ACC112 (cell line): Measurements from ENCODE around the gene TLR5.
"Not testable (repeated sequence)": the region's sequence is repeated elsewhere in the genome, so short reads cannot be mapped to it uniquely, and the experiment has no call there.

Source experiments
- H2AFZ ChIP-seq: fragments of 200-600 bp; sonication (generic); one replicate; pipeline ENCODE4 v1.6.0; 2017; ENCODE audit warnings: antibody characterized with exemption, low read length; ENCODE audit not compliant: unreplicated experiment
- H3K27ac ChIP-seq: fragments of 200-600 bp; sonication (generic); 2 replicates; pipeline ENCODE4 v1.5.1; 2014; ENCODE audit warnings: low read depth, mild to moderate bottlenecking, antibody characterized with exemption, low read length, moderate library complexity
- H3K27me3 ChIP-seq: fragments of 200-600 bp; sonication (generic); 2 replicates; pipeline ENCODE4 v1.6.1; 2014; ENCODE audit warnings: mild to moderate bottlenecking, antibody characterized with exemption, low read length, moderate library complexity, mixed read lengths; ENCODE audit not compliant: insufficient read depth
- H3K36me3 ChIP-seq: fragments of 200-600 bp; sonication (generic); 2 replicates; pipeline ENCODE4 v1.6.1; 2016; ENCODE audit warnings: mild to moderate bottlenecking, antibody characterized with exemption, low read length, moderate library complexity, mixed read lengths; ENCODE audit not compliant: insufficient read depth
- H3K4me1 ChIP-seq: fragments of 200-600 bp; sonication (generic); one replicate; pipeline ENCODE4 v1.6.1; 2016; ENCODE audit warnings: low read length, mixed read lengths; ENCODE audit not compliant: insufficient read depth, unreplicated experiment, control insufficient read depth
- H3K4me3 ChIP-seq: fragments of 200-600 bp; sonication (generic); 2 replicates; pipeline ENCODE4 v1.5.1; 2014; ENCODE audit warnings: mild to moderate bottlenecking, low read depth, low read length
- H3K79me2 ChIP-seq: fragments of 200-600 bp; sonication (generic); one replicate; pipeline ENCODE4 v1.6.0; 2016; ENCODE audit warnings: low read length; ENCODE audit not compliant: control insufficient read depth, unreplicated experiment, insufficient read depth

Gene TLR5

GRCh38 chr1:223177681-223178080 lies 34.6 kb upstream of the TLR5 start:
- no peaks in the 10 kb centered on the region for H3K36me3 ChIP-seq
- no peak overlapping the region for H3K27ac ChIP-seq
- no peaks in the 10 kb centered on the region for H3K4me1 ChIP-seq
- no peak overlapping the region for H2AFZ ChIP-seq
- no peak overlapping the region for H3K4me3 ChIP-seq
- no peaks in the 10 kb centered on the region for H3K79me2 ChIP-seq
- peaks cover 28% of the 10 kb centered on the region for H3K27me3 ChIP-seq

GRCh38 chr1:223176437-223176836 lies 33.4 kb upstream of the TLR5 start:
- peaks cover 28% of the 10 kb centered on the region for H3K27me3 ChIP-seq
- H3K36me3 ChIP-seq = no peaks in the 10 kb centered on the region
- no peak overlapping the region for H2AFZ ChIP-seq
- H3K79me2 ChIP-seq = no peaks in the 10 kb centered on the region
- H3K27ac ChIP-seq = no peak overlapping the region
- H3K4me3 ChIP-seq = no peak overlapping the region
- no peaks in the 10 kb centered on the region for H3K4me1 ChIP-seq

DNA sequence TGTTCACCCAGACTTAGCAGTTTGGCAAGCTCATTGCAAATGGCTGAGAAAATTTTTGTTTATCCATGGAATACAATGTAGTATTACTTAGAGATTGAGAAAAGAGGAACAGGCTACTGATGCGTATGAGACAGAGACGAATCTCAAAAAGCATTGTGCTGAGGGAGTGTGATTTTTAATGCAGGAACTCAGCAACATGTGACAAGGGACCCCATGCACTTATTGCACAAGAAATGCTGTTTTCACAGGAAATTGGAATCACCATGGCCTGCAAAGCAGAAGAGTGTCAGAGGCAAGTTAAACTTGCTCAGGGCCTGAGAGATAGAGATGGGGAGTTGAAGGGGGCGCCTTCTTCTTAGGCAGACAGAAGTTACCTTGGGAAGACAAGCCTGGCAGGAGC lies 32.6 kb upstream of the TLR5 start:
- Histone ChIP-seq H2AFZ (no peak overlapping the region), H3K79me2 (no peaks in the 10 kb centered on the region), H3K4me3 (no peak overlapping the region), H3K36me3 (no peaks in the 10 kb centered on the region), H3K27me3 (peaks cover 28% of the 10 kb centered on the region), H3K27ac (no peak overlapping the region), H3K4me1 (no peaks in the 10 kb centered on the region)

- Histone ChIP-seq H3K4me3 (no peak overlapping the region), H3K36me3 (no peaks in the 10 kb centered on the region), H2AFZ (no peak overlapping the region), H3K27ac (no peak overlapping the region), H3K4me1 (no peaks in the 10 kb centered on the region), H3K79me2 (no peaks in the 10 kb centered on the region), H3K27me3 (peaks cover 22% of the 10 kb centered on the region)
These were observed 32.0 kb upstream of the TLR5 start for GRCh38 chr1:223175032-223175431.

DNA sequence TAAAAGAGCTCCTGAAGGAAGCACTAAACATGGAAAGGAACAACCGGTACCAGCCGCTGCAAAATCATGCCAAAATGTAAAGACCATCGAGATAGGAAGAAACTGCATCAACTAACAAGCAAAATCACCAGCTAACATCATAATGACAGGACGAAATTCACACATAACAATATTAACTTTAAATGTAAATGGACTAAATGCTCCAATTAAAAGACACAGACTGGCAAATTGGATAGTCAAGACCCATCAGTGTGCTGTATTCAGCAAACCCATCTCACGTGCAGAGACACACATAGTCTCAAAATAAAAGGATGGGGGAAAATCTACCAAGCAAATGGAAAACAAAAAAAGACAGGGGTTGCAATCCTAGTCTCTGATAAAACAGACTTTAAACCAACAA lies 26.4 kb upstream of the TLR5 start:
- H2AFZ ChIP-seq, H3K4me1 ChIP-seq, H3K27ac ChIP-seq, H3K4me3 ChIP-seq, H3K36me3 ChIP-seq, H3K79me2 ChIP-seq, H3K27me3 ChIP-seq: not testable (repeated sequence)

- Histone ChIP-seq H3K4me3 (no peak overlapping the region), H3K27me3 (peaks cover 73% of the 10 kb centered on the region), H3K36me3 (no peaks in the 10 kb centered on the region), H2AFZ (no peak overlapping the region), H3K4me1 (no peaks in the 10 kb centered on the region), H3K79me2 (no peaks in the 10 kb centered on the region), H3K27ac (no peak overlapping the region)
These were observed 18.3 kb upstream of the TLR5 start for GRCh38 chr1:223161321-223161720.

DNA sequence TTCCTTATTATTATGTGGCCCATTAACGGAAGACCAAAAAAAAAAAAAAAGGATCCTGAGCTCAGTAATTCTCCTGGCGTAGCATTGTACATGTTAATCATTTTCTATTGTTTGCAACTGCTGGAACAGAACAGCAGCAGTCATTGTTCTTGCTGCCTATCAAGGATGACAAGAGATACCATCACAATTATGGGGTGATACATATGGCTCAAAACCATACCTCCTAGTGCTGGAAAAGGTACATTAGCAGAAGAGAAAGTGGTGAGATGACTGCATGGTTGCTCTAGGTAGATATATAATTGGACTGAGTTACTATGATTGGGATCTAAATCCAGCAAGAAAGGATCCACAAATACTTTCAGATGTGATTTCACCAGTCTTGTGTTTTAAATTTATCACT lies 13.3 kb upstream of the TLR5 start:
- Histone ChIP-seq H3K36me3 (no peaks in the 10 kb centered on the region), H2AFZ (no peak overlapping the region), H3K27ac (no peak overlapping the region), H3K27me3 (peaks cover 45% of the 10 kb centered on the region), H3K4me1 (peaks cover 10% of the 10 kb centered on the region), H3K4me3 (no peak overlapping the region), H3K79me2 (no peaks in the 10 kb centered on the region)

GRCh38 chr1:223155153-223155552 lies 12.1 kb upstream of the TLR5 start:
- H3K27me3 ChIP-seq = peaks cover 34% of the 10 kb centered on the region
- peaks cover 10% of the 10 kb centered on the region for H3K4me1 ChIP-seq
- no peaks in the 10 kb centered on the region for H3K79me2 ChIP-seq
- no peaks in the 10 kb centered on the region for H3K36me3 ChIP-seq
- H2AFZ ChIP-seq = no peak overlapping the region
- no peak overlapping the region for H3K4me3 ChIP-seq
- H3K27ac ChIP-seq = no peak overlapping the region

DNA sequence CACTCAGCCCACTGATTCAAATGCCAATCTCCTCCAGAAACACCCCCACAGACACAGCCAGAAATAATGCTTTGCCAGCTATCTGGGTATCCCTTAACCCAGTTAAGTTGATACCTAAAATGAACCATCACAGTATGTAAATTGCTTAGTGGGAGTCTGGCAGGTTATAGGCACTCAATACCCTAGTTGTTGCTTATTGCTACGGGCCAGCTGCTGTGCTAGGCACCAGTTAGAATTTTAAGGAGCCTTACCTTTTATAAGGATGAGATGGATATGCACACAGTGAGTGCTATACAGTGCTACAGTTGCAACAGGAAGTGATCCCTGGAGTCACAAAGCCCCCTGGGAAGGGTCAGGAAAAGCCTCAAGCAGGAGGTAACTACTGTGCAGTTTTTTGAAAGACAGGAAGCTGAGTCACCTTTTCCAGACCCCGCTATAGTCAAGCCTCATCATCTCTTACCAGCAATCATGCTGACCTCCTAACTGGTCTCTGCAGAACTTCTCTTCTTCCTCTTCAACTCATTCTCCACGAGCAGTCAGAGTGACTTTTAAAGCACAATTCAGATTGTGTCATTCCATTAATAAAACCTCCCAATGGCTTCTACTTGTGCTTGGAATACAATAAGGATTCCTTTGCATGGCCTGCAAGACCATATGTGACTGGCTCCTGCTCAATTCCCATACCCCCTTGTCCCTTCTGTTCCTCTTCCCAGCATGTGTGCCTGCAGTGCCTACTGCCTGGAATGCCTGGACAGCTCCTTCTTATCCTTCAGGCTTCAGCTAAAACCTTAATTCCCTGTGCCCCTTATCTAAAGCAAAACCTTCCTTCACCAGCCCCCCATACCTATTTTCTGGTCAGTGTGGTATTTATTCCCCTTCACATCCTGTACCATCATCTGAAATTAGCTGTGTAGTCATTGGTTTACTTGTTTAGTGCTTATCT lies 10.4 kb upstream of the TLR5 start:
- Histone ChIP-seq H3K27ac (no peak overlapping the region), H3K4me3 (no peak overlapping the region), H2AFZ (no peak overlapping the region)

GRCh38 chr1:223152399-223152798 lies 9.4 kb upstream of the TLR5 start:
- Histone ChIP-seq H3K4me3 (no peak overlapping the region), H2AFZ (no peak overlapping the region), H3K36me3 (no peaks in the 10 kb centered on the region), H3K27ac (no peak overlapping the region), H3K27me3 (peaks cover 30% of the 10 kb centered on the region), H3K4me1 (peaks cover 10% of the 10 kb centered on the region), H3K79me2 (no peaks in the 10 kb centered on the region)

More for the DNA sequence above, 10.4 kb upstream of the TLR5 start:
- Histone ChIP-seq H3K4me1 (peaks cover 10% of the 10 kb centered on the region), H3K36me3 (no peaks in the 10 kb centered on the region), H3K79me2 (no peaks in the 10 kb centered on the region), H3K27me3 (peaks cover 32% of the 10 kb centered on the region)

- Histone ChIP-seq H3K27ac (no peak overlapping the region), H3K79me2 (no peaks in the 10 kb centered on the region), H3K4me1 (peaks cover 10% of the 10 kb centered on the region), H3K36me3 (no peaks in the 10 kb centered on the region), H3K27me3 (peaks cover 41% of the 10 kb centered on the region), H2AFZ (no peak overlapping the region), H3K4me3 (no peak overlapping the region)
These were observed 7.4 kb upstream of the TLR5 start for GRCh38 chr1:223150443-223150842.
